ENCODE data around the gene PRKCQ.
"Not testable (repeated sequence)": the region's sequence is repeated elsewhere in the genome, so short reads cannot be mapped to it uniquely, and the experiment has no call there.

- not testable (repeated sequence) for TF ChIP-seq POLR2A, CTCF, EP300 (IDR thresholded peaks at IDR 0.05)
Measured at GRCh38 chr10:6439875-6440274, 140.2 kb downstream of the PRKCQ start.

Measured in tibial nerve (tissue), 4 donors.